Ureter (tissue), 1 donor: ENCODE measurements around the gene LHX3. TPM values are rescaled to one million over a fixed set of nuclear protein-coding genes. Genes with fewer than 3 reads are reported as not detected.
"Not testable (repeated sequence)": the region's sequence is repeated elsewhere in the genome, so short reads cannot be mapped to it uniquely, and the experiment has no call there.

Source experiments
- DNase-seq: peaks from one replicate; pipeline ENCODE4 v3.0.0-alpha.2; 2020; ENCODE audit warnings: low spot score
- total RNA-seq: library from RNA; stranded (reverse); gene quantifications from one replicate; pipeline ENCODE4 v1.2.4, GENCODE V29; 2023
- donor health status: DM: yes; HTN: yes; CAD: no.

The LHX3 gene
- total RNA-seq, 1 donor from 2014 or later: not detected

DNA sequence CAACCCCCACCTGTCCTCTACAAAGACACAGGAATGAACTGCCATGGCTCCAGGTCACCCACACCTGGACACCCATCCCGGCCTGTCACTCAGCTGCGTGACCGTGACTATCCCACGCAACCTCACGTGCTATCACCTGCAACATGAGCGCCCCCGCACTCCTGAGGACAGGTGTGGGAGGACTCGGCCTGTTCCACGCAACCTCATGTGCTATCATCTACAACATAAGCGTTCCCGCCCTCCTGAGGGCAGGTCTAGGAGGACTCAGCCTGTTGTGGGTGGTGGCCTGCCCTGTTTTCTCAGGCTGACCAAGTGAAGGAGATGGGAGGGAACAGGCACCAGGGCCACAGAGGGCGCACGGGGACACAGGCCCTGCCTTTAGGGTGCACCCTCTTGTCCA lies 36.6 kb upstream of the LHX3 start:
- DNase-seq: no peak

DNA sequence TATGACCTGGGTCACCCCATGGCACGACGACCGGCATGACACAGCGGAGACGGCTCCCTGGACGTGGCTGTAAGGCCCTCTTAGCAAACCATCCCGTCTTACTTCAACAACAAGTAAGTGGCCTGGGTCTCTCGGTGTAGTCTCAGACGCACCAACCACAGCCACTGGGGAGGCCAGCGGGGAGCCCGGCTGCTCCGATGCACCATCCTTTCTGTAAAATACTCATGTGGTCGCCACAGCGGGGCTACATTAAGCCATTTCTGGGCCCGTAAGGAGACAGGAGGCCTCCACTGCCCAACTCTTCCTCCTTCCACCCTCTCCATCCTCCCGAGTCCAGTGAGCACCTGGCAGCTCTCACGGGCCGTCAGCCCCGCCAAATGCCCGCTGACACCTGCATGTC lies 36.0 kb upstream of the LHX3 start:
- DNase-seq: no peak

DNA sequence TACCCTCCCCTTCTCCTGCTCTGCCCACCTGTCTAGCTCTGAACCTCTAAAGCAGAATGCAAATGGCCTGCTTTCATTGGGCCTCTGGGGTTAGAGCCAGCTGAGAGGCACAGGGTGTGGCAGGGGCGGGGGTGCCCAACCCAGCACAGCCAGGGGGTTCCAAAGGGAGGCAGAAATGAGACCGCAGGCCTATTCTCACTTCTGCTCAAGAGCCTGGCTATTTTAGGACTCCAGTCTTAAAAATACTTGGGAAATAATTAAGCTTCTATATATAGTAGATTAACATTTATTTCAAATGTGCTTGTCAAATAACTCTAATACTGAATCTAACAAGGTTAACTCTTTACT lies 35.0 kb upstream of the LHX3 start:
- DNase-seq: no peak

DNA sequence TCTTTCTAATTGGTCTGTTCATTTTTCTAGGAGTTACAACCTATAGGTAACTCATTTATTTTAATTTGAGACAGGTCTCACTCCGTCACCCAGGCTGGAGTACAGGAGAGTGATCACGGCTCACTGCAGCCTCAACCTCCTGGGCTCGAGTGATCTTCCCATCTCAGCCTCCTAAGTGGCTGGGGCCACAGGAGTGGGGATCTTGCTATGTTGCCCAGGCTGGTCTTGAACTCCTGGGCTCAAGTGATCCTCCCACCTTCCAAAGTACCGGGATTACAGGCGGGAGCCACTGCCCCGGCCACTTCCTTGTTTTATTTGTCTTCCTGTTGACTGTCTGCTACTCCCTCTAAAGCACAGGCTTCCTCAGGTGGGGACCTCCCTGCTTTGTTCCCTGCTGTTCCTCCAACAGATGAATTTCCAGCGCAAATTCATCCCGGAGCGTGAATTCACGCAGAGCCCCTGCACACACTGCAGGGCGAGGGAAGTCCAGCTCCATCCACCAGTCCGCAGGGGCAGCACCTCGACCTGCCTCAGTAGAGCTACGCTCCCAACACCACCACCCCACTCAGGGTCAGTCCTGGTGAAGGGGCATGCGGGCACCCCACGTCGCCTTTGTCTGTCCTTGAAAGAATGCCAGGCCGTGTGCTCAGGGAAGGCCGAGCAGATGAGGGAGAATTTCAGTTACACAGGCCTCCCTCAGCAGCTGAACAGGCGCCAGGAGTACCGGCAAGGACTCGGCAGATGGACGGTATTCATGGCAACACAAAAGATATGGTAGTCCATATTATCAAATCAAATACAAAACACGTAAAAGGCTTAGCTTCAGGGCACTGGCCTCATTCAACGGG lies 34.4 kb upstream of the LHX3 start:
- no peak for DNase-seq

DNA sequence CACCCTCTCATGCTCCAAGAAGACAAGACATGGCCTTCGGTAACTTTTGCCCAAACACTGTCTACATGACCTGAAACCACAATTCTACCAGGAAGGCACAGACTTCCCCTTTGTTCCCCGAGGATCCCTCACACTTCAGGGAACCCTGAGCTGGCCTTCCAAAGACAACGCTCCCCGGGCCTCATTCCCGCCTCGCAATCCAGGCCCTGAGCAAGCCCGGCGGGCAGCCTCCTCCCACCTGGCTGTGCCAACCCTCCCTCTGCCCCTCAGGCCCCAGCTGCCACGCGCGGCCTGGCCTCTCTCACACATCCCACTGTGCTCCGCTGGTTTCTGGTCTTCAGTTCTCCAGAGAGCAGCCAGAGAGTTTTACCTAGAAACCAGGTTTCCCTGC lies 33.4 kb upstream of the LHX3 start:
- DNase-seq: no peak

DNA sequence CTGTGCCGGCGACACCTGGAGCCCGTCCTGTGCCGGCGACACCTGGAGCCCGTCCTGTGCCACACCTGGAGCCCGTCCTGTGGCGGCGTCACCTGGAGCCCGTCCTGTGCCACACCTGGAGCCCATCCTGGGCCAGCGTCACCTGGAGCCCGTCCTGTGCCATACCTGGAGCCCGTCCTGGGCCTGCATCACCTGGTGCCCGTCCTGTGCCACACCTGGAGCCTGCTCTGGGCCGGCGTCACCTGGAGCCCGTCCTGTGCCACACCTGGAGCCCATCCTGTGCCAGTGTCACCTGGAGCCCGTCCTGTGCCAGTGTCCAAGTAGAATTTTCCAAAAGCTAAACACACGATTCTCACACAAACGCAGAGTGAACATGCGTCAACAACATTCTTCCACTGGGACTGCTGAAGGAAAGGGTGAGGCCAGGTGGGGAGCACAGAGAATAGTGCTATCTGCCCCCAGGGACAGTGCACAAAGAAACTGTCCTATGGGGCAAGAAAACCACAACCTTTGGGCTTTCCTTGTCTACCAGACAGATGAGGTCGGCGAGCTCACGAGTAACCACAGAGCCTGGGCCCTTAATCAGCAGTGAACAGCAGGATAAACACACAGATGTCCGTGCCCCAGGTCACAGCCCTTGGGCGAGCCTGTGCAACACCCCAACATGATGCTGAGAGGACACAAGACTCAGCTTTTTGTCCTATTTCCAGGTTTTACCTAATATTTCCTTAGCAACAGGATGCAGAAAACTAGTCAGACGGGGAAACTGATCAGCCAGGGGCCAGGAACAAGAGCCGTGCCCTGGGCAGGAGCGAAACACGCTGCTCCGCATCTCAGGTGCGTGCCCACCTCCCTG lies 32.8 kb upstream of the LHX3 start:
- no peak for DNase-seq

DNA sequence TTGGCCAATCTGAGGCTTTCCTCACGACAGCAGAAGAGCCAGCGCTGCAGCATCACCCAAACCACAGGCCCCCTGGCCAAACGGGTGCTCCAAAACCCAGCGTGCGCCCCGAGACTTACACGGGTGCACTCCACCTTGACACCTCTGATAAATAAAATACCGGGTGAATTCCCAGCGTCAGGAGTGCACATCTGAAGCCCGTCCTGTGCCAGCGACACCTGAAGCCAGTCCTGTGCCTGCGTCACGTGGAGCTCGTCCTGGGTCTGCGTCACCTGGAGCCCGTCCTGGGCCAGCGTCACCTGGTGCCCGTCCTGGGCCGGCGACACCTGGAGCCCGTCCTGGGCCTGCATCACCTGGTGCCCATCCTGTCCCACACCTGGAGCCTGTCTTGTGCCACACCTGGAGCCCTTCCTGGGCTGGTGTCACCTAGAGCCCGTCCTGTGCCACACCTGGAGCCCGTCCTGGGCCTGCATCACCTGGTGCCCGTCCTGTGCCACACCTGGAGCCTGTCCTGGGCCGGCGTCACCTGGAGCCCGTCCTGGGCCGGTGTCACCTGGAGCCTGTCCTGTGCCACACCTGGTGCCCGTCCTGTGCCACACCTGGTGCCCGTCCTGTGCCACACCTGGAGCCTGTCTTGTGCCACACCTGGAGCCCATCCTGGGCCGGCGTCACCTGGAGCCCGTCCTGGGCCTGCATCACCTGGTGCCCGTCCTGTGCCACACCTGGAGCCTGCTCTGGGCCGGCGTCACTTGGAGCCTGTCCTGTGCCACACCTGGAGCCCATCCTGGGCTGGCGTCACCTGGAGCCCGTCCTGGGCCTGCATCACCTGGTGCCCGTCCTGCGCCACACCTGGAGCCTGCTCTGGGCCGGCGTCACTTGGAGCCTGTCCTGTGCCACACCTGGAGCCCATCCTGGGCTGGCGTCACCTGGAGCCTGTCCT lies 31.8 kb upstream of the LHX3 start:
- not testable (repeated sequence) for DNase-seq

DNA sequence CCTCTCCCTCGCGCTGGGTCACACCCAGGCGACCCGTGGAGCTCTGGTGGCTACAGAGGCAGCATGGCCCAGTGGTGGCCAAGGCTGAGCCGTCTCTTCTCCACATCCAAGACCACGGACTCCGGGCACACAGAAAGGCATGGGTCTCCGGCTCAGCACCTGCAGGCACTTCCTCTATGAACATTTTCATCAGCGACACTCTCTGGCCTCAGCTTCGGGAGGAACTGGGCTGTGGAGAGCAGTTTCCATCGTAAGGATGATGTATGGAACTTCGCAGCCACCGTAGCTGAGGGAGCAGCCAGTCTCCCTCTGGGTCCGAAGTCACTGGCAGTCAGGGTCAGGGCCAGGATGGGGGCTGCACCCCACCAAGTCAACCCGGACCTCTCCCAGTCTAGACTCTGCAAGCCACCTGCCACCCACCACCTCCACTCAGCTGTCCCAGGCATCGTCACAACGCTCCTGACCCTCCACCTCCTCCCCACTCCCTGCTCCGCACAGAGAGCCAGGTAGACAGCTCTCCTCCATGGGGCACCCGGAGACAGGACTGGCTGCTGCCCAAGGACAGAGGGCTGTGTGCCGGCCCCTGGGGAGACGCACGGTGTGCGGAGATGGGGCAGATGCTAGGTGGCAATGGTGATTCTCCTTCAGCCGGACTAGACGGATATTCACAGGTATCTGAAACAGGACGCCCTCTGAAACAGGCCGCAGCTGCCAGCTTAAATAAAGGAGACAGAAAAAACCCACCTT lies 31.0 kb upstream of the LHX3 start:
- no peak for DNase-seq

DNA sequence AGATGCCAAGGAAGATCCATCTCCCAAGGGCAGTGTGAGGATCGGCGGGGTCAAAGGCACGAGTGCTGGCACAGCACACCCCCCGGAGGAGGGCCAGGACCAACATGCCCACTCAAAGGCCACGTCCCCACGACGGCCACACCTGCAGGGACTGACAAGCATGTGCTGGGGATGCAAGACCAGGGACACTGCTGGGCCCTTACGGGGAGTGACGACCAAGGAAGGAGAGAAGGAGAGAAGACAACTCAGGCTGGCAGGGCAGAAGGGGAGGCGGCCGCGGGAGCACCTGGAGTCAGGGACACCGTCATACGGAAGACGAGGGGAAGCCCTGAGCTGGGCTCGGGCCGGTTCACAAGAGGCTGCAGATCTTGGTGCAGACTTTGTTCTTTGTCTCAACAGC lies 30.2 kb upstream of the LHX3 start:
- DNase-seq: no peak

DNA sequence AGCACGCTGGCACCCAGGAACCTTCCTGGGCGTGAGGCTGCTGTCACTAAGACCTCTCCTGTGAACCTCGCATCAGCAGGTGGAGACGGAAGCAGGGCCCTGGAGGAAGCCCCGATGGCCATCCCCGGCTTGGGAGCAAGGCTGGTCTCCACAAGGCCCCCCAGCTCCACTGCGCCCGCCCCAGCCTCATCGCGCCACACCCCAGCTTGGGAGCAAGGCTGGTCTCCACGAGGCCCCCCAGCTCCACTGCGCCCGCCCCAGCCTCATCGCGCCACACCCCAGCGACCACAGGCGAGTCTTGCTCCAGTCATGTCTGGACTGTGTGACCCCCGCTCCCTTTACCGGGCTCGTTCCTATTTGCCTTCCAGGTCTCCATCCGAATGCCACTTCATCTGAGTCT lies 29.7 kb upstream of the LHX3 start:
- DNase-seq: no peak

DNA sequence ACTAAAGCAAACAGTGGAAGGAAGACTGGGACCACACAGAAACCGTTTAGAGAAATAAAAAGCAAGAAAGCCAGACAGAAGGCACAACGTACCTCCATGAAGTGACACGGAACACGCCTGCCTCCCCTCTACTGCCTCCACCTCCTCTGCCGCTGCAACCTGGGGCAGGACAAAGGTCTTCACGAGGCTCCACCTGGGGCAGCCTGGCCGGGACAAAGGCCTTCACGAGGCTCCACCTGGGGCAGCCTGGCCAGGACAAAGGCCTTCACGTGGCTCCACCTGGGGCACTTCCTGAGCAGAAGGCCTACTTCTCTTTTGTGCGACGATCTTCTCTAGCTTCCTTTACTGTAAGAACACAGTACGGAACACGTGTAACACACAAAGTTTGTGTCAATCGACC lies 28.9 kb upstream of the LHX3 start:
- DNase-seq: no peak

DNA sequence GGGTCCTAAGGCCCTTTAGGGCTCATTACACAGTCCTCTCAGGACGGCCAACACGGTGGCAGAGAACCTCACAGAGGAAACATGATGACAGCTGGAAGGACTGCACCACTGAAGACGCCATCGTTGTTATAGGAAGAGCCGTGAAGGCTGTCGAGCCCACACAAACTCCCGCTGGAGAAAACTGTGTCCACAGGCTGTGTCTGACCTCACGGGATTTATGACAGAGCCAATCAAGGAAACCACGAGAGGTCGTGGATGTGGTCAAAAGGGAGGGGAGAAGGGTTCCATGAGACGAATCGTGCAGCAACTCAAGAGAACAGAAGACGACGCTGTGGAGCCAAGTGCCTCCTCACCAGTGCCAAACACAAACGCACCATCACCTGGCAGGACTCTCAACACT lies 28.5 kb upstream of the LHX3 start:
- no peak for DNase-seq

DNA sequence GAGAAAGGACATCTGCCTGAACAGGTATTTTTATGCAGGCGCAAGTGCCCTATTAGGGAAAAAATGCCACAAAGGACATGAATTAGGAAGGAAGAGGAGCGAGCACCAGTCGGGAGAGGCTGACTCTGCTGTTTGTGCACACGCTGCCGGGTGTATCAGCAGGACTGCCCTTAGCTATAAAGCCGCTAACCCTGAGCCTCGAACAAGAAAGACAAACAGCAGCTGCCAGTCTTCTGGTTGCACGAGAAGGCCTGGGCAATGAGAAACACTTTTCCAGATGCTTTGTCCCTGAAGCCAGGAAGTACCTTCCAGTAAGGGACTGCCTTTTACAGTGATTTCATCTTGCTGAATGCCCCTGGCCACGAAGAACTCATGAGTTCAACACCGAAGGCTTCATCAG lies 28.0 kb upstream of the LHX3 start:
- DNase-seq: no peak

DNA sequence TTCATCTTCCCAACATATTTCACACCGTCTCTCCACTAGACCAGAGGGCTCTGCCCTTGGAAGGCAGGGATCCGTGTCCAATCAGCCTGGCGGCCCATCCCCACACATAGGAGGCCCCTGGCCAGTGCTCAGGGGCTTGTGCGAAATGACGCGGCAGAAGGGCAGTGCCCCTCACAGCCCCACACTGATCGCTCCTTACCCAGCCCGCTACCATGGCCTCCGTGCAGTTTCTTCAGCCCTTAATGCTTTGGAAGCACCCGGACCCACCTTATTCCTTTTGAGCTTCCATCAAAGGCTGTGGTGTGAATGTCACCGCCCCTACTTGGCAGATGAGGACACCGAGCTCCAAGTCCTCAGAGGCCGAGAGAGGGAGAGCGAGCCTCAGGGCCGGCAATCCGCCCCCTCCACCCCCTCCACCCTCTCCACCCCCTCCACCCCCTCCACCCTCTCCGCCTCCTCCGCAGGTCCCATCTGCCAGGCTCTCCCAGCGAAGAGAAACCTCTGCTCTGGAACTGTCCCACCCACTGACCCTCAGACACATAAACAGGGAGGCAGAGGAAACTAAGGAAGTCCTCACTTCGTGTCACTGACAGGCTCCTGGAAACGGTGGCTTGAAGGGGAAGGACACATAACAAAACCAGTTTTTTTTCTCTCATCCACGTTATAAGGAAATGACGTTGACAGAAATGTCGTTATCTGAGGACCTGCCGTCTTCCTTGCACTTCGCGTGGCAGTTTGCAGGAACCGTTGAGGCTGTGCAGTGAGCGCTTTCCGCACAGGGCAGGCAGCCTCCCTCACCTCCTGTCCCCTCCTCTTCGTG lies 26.8 kb upstream of the LHX3 start:
- no peak for DNase-seq

DNA sequence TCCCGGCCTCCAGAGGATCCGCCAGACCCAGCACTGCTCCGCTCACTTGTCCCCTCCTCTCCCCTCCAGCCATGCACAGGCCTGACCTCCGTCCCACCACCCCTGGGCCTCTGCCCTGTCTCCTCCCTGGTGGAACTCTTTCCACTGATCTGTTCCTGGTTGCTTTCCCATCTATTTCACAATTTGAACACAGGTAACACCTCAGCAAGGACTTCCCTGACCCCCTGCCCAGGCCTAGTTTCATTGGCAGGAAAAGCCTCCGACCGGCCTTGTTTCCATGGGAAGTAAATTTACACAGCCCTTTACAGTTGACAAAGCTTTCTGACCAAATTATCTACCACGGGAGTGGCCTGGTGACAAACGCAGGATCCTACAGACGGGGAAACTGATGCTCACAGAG lies 25.8 kb upstream of the LHX3 start:
- no peak for DNase-seq

DNA sequence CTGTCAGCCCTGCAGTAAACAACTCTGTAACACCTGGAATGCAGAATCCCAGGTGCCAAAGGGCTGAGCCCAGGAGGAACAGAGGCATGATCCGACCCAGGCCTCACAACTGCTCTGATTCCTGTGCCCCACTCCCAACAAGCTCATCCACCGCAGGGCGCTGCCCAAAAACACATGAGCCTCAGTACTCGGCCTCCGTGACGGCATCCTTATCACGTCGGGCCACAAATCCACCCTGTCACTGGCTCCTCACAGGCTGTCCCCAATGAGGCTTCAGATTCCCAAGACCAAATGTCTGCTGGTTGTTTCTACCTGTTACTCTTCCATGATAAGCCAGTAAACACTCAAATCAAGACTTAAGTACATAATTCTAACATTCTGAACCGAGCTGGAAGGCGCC lies 25.4 kb upstream of the LHX3 start:
- no peak for DNase-seq

DNA sequence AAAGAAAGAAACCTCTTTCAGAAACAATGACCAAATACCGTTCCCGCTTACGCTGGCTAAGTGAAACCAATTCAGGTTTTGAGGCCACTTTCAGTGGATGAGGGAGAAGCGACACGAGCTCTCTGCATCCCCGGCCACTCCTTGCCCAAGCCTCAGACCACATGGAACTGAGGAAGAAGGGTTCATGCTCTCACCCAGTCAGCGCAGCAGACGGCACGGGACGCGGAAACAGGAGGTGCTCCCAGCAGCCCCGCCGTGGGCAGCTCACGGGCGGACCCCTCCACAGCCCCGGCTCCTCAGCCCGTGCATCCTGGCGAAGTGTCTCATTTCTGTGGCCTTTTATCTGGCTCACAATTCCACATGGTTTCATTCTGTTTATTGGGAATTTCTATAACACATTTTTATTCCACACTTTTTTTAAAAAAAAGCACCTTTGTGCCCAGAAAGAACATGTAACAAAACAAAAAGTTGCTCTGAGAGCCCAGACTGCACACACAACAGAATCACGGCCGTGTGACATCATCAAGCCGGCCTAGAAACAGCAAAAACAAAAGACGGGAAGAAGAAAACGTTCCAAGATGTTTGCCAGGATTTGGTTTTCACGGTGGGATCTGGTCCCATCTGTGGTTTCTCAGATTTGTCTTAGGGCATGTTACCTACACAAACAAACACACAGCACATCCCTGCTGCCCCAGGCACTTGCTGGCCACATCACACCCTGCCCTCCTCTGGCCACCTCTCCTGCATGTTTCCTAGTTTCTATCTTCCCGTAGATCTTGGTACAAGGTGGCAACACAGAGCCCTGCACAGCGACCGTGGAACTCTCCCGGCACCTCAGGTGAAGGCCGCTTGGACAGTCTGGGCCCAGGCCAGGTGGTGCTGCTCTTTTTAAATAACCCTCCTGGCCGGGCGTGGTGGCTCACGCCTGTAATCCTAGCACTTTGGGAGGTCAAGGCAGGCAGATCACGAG lies 24.5 kb upstream of the LHX3 start:
- no peak for DNase-seq

DNA sequence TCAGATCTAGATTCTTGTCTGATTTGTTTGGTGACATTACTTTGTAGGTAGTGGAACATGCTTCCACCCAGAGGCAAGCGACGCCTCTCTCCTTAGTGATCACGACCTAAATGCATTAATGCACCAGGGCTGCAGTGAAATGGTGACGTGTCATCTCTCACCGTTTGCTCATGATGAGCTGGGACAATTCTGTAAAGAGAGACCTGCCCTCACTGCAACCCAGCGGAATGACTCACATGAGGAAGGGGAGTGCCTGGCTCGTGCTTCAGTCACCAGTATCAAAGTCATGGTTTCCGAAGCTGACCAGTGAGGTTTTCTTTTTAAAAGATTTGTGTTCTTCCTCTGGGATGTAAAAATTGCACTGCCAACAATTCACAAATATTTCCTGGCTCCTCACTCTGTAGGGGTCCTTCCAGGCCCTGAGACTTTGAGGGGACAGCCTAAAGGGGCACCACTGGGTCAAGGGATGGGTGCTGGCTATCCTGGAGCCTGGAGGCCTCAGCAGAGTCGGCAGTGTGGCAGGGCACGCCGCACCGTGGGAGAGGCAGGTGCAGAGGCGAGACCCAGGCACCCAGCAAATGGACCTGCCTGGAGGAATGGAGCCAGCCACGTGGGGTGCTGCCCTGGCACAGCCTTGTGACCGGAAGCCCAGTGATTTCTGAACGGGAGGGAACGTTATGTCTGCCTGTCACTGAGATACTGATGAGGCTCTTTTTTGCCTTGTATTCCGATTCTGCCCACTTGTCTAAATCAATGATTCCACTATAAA lies 23.4 kb upstream of the LHX3 start:
- DNase-seq: no peak
